ENCODE measurements around the gene VMAC.

DNA sequence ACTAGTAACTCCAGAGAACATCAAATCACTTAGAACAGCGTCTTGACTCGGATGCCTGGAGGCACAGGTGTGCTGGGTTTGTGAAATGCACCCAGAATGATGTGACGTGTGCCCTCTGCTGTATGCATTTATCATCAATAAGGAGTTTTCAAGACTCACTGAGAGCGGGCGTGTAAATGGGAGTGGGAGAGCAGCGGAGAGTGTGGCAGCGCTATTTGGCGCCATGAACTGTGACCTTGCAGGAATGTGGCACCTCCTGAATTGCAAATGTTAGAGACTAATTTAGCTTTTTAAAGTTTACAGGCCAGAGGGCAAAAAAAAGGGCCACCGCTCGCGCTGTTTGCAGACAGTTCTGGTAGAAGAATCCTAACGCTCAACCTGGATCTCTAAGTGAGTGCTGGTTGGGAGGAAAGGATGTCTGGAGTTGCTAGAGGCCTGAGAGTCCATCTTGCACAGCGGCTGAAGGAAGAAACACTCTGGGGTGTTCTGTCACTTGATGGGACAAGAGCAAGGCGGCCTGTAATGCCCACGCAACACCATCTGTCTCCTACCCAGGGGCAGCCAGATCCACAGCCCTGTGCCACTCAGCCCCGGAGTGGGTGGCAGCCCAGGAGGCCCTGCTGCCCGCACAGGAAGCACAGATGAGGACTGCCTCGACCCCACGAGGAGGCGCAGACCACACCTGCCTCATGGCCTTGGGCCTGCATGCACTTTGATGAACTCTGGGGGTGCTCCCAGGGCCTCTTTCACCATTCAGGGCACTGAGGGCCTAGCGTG lies 53.6 kb downstream of the VMAC start:
- TF ChIP-seq POLR2A (IDR thresholded peaks at IDR 0.05) (no peak), POLR2AphosphoS5 (IDR thresholded peaks at IDR 0.05) (no peak)
- TF ChIP-seq, protein P1, sequence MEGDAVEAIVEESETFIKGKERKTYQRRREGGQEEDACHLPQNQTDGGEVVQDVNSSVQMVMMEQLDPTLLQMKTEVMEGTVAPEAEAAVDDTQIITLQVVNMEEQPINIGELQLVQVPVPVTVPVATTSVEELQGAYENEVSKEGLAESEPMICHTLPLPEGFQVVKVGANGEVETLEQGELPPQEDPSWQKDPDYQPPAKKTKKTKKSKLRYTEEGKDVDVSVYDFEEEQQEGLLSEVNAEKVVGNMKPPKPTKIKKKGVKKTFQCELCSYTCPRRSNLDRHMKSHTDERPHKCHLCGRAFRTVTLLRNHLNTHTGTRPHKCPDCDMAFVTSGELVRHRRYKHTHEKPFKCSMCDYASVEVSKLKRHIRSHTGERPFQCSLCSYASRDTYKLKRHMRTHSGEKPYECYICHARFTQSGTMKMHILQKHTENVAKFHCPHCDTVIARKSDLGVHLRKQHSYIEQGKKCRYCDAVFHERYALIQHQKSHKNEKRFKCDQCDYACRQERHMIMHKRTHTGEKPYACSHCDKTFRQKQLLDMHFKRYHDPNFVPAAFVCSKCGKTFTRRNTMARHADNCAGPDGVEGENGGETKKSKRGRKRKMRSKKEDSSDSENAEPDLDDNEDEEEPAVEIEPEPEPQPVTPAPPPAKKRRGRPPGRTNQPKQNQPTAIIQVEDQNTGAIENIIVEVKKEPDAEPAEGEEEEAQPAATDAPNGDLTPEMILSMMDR (IDR thresholded peaks at IDR 0.05): no peak
